ENCODE measurements around the gene DAPK1.

Gene DAPK1

DNA sequence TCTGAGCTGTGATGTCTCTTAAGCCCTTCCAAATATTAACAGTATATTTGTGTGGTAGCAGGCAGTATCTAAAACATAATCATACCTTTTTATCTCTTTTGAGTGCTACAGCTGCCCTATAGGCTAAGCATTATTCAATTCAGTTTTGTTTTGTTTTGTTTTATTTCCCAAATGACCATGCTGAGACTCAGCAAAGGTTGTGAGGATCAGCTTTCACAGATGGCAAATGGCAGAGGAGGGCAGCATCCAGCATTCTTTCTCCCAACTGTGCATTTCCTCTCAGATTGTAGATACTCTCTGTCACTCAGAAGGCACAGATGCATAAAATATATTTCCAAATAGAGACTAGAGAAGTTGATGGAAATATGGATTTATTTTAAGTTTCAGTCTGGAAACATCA is 90.7 kb downstream of the DAPK1 start:
- Histone ChIP-seq H3K4me1 (ENCODE audit: control insufficient read depth, low read depth, low read length) (peaks cover 10% of the 10 kb centered on the region), H3K27ac (ENCODE audit: low read length) (no peak overlapping the region), H3K36me3 (ENCODE audit: control insufficient read depth, low read depth, low read length) (no peaks in the 10 kb centered on the region), H3K27me3 (ENCODE audit: control insufficient read depth, insufficient read depth, low read length) (no peaks in the 10 kb centered on the region), H3K9ac (ENCODE audit: low read length) (no peak overlapping the region), H3K9me3 (ENCODE audit: control insufficient read depth, low read depth, low read length) (no peaks in the 10 kb centered on the region), H3K4me3 (ENCODE audit: low read length) (no peak overlapping the region)

DNA sequence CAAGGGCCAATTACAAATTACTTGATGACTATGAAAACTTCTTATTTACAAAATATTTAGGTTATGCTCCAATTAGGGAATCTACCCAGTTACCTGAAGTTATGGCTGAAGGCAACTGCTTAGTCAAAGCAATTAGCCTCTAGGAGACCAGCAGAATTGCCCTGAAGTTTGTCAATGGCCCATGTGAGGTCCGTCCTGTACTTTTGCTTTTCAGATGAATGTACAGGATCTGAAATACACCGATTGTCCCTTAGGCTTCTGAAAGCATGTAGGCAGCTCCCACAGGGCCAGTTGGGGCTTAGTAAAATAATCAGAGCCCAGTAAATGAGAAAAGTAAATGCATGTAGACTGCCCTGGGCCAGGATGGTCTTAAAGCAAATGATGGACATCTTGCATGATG is 93.3 kb downstream of the DAPK1 start:
- H3K4me3 ChIP-seq (ENCODE audit: low read length): no peak overlapping the region
- H3K9me3 ChIP-seq (ENCODE audit: control insufficient read depth, low read depth, low read length): no peaks in the 10 kb centered on the region
- no peaks in the 10 kb centered on the region for H3K27me3 ChIP-seq (ENCODE audit: control insufficient read depth, insufficient read depth, low read length)
- H3K27ac ChIP-seq (ENCODE audit: low read length): no peak overlapping the region
- no peak overlapping the region for H3K9ac ChIP-seq (ENCODE audit: low read length)
- peaks cover 14% of the 10 kb centered on the region for H3K4me1 ChIP-seq (ENCODE audit: control insufficient read depth, low read depth, low read length)
- H3K36me3 ChIP-seq (ENCODE audit: control insufficient read depth, low read depth, low read length): no peaks in the 10 kb centered on the region

DNA sequence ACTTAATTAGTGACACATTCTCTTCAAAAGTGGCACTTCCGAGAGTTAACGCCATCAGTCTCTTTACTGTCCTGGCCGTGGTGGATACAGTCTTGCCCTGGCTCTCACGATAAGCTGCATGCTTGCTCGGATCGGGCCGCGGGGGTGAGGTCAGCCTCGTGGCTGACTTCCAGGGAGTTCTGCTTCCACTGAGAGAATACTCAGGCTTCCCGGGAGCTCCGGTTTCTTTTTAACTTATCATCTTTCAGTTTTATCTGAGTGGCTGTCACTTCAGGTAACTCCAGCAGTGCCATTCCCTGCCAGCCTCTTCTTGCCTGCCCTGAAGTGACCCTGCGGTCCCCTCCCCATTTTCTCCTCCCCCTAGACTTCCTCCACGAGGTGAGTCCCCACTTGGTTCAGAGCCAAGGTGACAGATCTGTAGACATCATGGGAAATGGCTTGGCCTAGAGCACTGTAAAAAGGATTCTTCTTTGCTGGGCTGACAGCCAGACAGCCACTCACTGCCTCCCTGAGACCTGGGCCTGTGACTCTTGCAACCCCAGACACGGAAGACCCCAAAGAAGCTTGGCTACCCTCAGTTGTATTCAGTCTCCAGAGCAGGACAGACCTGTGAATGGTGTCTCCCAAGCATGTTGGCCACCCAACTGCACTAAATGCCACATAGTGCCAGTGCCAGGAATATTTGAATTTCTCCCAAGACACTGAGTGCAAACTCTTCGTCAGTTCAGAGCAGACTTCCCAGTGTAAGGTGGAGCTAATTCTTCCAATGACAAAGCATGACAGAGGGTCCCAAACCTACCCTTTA is 95.1 kb downstream of the DAPK1 start:
- Histone ChIP-seq H3K9ac (ENCODE audit: low read length) (no peak overlapping the region), H3K36me3 (ENCODE audit: control insufficient read depth, low read depth, low read length) (no peaks in the 10 kb centered on the region), H3K4me3 (ENCODE audit: low read length) (no peak overlapping the region), H3K4me1 (ENCODE audit: control insufficient read depth, low read depth, low read length) (peaks cover 14% of the 10 kb centered on the region), H3K27me3 (ENCODE audit: control insufficient read depth, insufficient read depth, low read length) (no peaks in the 10 kb centered on the region), H3K27ac (ENCODE audit: low read length) (no peak overlapping the region), H3K9me3 (ENCODE audit: control insufficient read depth, low read depth, low read length) (no peaks in the 10 kb centered on the region)

DNA sequence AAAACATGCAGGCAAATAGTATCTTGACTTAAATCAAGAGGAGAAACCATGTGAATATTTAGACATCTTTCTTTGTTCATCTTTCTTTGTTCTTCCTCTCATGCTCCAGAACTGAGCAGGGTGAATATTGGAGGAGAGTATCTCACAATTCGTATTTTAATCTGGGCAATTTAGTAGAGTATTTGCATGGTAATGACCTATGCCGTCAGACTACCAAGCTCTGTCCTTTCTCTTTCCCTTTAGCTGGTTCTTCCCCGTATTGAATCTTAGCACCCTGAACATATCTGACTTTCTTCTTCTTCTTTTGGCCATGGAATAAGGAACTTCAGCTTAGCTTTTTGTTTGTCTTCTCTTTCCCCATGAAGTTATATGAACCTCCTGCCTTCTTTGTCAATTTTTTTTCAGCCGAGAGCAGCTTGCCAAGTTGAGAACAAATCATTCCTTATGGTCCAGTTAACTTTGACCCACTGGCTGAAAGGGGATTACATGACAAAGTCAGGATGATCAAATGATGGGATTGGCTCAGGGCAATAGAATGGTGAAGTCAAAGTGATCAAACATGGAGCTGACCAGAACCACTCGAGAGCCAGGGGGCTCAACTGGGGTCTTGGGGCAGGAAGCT is 95.8 kb downstream of the DAPK1 start:
- peaks cover 10% of the 10 kb centered on the region for H3K4me1 ChIP-seq (ENCODE audit: control insufficient read depth, low read depth, low read length)
- H3K9me3 ChIP-seq (ENCODE audit: control insufficient read depth, low read depth, low read length): no peaks in the 10 kb centered on the region
- no peak overlapping the region for H3K4me3 ChIP-seq (ENCODE audit: low read length)

DNA sequence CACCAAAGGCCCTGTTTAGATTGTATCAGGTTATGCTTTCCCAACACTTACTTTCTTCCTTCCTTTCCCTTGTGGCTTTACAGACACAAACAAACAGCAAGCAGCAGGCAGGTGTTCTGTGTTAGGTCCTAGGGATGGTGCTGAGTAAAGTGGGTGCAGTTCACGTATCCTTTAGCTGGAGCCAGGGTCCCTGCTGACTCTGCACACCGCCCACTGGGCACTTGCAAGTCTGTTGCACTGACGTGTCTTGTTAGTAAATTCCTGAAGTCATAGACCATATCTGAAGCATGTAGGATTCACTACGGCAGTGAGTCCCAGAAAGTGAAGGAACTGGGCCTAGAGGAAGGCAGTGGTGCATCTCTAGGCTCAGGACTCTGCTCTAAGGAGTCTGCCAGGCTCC is 96.5 kb downstream of the DAPK1 start:
- H3K36me3 ChIP-seq (ENCODE audit: control insufficient read depth, low read depth, low read length): no peaks in the 10 kb centered on the region
- no peaks in the 10 kb centered on the region for H3K9me3 ChIP-seq (ENCODE audit: control insufficient read depth, low read depth, low read length)
- peaks cover 10% of the 10 kb centered on the region for H3K4me1 ChIP-seq (ENCODE audit: control insufficient read depth, low read depth, low read length)
- H3K9ac ChIP-seq (ENCODE audit: low read length): no peak overlapping the region
- no peak overlapping the region for H3K4me3 ChIP-seq (ENCODE audit: low read length)
- no peak overlapping the region for H3K27ac ChIP-seq (ENCODE audit: low read length)
- H3K27me3 ChIP-seq (ENCODE audit: control insufficient read depth, insufficient read depth, low read length): no peaks in the 10 kb centered on the region

More for the DNA sequence above, 95.8 kb downstream of the DAPK1 start:
- Histone ChIP-seq H3K27ac (ENCODE audit: low read length) (no peak overlapping the region), H3K36me3 (ENCODE audit: control insufficient read depth, low read depth, low read length) (no peaks in the 10 kb centered on the region), H3K9ac (ENCODE audit: low read length) (no peak overlapping the region), H3K27me3 (ENCODE audit: control insufficient read depth, insufficient read depth, low read length) (no peaks in the 10 kb centered on the region)

DNA sequence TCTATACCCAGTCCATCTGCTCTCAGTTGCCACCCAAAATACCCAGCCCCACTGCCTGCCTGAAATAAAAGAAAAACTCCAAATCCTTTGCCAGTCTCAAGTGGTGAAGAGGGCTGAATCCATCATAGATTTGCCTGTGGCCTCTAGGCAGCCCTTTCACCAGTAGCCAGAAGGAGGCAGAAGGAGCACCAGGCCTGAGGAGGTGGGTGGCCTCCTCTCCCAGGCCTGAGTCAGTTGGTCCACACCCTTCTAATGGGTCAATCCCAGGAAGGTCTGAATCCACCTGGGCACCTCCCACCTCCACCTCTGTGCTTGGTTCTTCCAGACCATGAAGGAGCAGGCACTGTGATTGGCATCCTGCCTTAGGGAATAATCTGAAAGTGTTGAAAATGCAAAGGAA is 97.0 kb downstream of the DAPK1 start:
- H3K4me1 ChIP-seq (ENCODE audit: control insufficient read depth, low read depth, low read length): peaks cover 10% of the 10 kb centered on the region
- no peak overlapping the region for H3K9ac ChIP-seq (ENCODE audit: low read length)
- H3K4me3 ChIP-seq (ENCODE audit: low read length): no peak overlapping the region
- no peaks in the 10 kb centered on the region for H3K27me3 ChIP-seq (ENCODE audit: control insufficient read depth, insufficient read depth, low read length)
- H3K9me3 ChIP-seq (ENCODE audit: control insufficient read depth, low read depth, low read length): no peaks in the 10 kb centered on the region
- no peaks in the 10 kb centered on the region for H3K36me3 ChIP-seq (ENCODE audit: control insufficient read depth, low read depth, low read length)
- H3K27ac ChIP-seq (ENCODE audit: low read length): peak overlapping the region; percentile 13

DNA sequence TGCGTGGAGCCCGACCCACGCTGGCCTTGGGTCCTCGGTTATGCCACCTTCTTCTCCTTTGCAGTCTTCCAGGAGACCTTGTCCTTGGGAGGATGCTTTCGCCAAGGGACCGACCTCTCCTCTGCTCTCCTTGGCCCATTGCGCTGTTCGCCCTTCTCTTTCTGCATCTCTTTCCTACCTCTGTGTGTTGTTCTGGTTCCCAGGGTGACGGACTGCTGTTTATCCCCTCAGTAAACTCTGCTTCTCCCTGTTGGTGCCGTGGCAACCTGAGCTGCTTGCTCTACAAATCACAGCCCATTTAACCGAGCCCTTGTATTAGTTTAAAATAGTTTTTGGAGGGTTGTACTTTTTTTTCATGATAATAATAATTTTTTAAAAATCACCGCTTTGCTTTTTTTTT is 97.9 kb downstream of the DAPK1 start:
- Histone ChIP-seq H3K9me3 (ENCODE audit: control insufficient read depth, low read depth, low read length) (no peaks in the 10 kb centered on the region), H3K27ac (ENCODE audit: low read length) (no peak overlapping the region), H3K36me3 (ENCODE audit: control insufficient read depth, low read depth, low read length) (no peaks in the 10 kb centered on the region), H3K9ac (ENCODE audit: low read length) (no peak overlapping the region), H3K27me3 (ENCODE audit: control insufficient read depth, insufficient read depth, low read length) (no peaks in the 10 kb centered on the region), H3K4me3 (ENCODE audit: low read length) (no peak overlapping the region), H3K4me1 (ENCODE audit: control insufficient read depth, low read depth, low read length) (peaks cover 13% of the 10 kb centered on the region)

DNA sequence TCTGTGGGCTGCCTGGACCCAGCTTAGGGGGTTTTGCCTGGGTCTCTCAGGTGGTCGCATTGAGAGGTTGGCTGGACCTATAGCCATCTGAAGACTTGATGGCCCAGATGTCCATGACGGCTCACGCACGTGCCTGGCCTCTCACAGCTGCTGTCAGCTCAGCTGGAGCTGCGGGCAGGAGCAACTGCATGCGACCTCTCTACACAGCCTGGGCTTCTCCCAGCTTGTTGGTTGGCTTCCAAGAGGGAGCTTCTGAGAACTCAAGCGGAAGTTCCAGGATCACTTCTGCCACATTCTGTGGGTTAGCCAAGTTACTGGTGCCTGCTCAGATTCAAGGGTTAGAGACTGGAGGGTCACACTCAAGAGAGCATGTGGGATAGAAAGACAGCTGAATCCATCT is 99.2 kb downstream of the DAPK1 start:
- Histone ChIP-seq H3K36me3 (ENCODE audit: control insufficient read depth, low read depth, low read length) (no peaks in the 10 kb centered on the region), H3K9ac (ENCODE audit: low read length) (no peak overlapping the region)

DNA sequence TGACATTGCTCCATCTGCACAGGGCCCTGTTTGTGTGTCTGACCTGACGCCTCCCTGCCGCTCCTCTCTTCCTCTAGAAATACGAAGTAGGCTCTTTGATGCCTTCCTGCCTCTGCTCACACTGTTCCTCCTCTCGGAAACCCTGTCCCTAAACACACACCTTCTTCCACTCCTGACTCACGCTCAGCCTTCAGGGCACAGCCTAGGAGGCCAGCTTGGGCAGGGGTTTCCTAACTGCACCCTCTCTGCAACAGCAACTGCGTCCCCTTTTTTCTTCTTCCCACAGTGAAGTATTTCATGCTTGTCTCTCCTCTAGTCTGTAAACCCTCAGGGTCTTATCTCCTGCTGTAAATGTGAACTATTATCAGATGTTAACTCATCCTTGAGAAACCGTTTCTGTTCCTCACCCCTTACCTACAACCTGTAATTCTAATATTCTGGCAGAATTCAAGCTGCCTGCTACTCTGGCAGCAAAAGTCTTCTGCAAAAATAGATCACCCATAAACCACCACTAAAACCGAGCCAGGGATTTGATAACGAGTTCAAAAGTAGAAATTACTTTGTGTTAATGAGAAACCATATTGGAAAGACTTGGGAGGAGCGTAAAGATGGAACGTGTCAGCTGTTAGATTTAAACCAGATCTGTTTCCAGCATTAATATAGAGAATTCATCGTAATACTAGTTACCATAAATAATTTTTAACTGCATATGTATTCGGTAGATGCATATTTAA is 100.2 kb downstream of the DAPK1 start:
- H3K27ac ChIP-seq (ENCODE audit: low read length): no peak overlapping the region

More for the DNA sequence above, 99.2 kb downstream of the DAPK1 start:
- Histone ChIP-seq H3K9me3 (ENCODE audit: control insufficient read depth, low read depth, low read length) (no peaks in the 10 kb centered on the region), H3K27me3 (ENCODE audit: control insufficient read depth, insufficient read depth, low read length) (no peaks in the 10 kb centered on the region), H3K27ac (ENCODE audit: low read length) (no peak overlapping the region), H3K4me3 (ENCODE audit: low read length) (no peak overlapping the region), H3K4me1 (ENCODE audit: control insufficient read depth, low read depth, low read length) (peaks cover 17% of the 10 kb centered on the region)

DNA sequence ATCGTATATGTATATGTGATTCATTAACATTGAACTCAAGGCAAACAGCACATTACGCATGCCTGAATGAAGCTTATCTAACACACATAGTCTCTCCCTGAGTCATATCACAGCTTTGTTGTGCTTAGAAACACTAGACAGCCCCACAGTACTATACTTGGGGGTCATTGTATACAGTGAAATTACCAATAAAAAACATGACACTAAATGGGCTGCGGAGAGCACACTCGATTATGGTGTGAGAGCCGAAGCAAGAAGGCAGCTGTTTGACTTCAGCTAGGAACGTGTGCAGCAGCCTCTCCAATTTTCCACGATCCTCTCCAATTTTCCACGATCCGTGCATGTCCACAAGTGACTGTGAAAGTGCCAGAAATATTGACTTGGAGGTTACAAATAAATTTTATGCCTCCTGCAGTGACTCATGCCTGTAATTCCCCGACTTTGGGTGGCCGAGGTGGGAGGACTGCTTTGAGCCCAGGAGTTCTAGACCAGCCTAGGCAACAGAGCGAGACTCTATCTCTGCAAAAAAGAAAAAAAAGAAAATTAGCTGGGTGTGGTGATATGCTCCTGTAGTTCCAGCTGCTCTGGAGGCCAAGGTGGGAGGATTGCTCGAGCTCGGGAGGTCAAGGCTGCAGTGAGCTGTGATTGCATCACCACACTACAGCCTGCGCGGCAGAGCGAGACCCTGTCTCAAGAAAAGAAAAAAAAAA is 102.4 kb downstream of the DAPK1 start:
- Histone ChIP-seq H3K4me1 (ENCODE audit: control insufficient read depth, low read depth, low read length) (peaks cover 7% of the 10 kb centered on the region), H3K27ac (ENCODE audit: low read length) (no peak overlapping the region), H3K4me3 (ENCODE audit: low read length) (no peak overlapping the region), H3K9ac (ENCODE audit: low read length) (no peak overlapping the region), H3K27me3 (ENCODE audit: control insufficient read depth, insufficient read depth, low read length) (no peaks in the 10 kb centered on the region), H3K9me3 (ENCODE audit: control insufficient read depth, low read depth, low read length) (no peaks in the 10 kb centered on the region), H3K36me3 (ENCODE audit: control insufficient read depth, low read depth, low read length) (peaks cover under 1% of the 10 kb centered on the region)

More for the DNA sequence above, 100.2 kb downstream of the DAPK1 start:
- Histone ChIP-seq H3K4me3 (ENCODE audit: low read length) (no peak overlapping the region), H3K4me1 (ENCODE audit: control insufficient read depth, low read depth, low read length) (peaks cover 15% of the 10 kb centered on the region), H3K27me3 (ENCODE audit: control insufficient read depth, insufficient read depth, low read length) (no peaks in the 10 kb centered on the region), H3K36me3 (ENCODE audit: control insufficient read depth, low read depth, low read length) (no peaks in the 10 kb centered on the region), H3K9me3 (ENCODE audit: control insufficient read depth, low read depth, low read length) (no peaks in the 10 kb centered on the region), H3K9ac (ENCODE audit: low read length) (no peak overlapping the region)

DNA sequence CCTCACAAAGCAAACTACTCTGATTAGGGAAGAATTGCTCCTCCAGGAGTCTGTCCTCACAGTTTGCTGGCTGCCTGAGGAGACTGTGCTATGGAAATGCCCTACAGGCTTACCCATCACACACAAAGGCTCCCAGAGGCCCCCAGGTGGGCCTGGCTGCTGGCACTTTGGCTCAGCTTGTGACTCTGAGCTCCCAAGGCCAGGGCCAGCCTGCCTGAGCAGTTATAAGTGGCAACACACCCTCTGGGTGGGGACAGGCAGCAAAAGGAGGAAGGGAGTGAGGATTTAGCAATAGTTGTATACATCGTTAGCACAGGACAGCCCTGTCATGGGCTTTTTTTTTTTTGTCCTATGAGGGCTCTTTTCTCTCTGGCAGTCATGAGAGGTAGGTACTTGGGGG is 103.5 kb downstream of the DAPK1 start:
- H3K9me3 ChIP-seq (ENCODE audit: control insufficient read depth, low read depth, low read length): no peaks in the 10 kb centered on the region
- H3K4me1 ChIP-seq (ENCODE audit: control insufficient read depth, low read depth, low read length): peaks cover 7% of the 10 kb centered on the region
- H3K36me3 ChIP-seq (ENCODE audit: control insufficient read depth, low read depth, low read length): peaks cover 3% of the 10 kb centered on the region
- no peak overlapping the region for H3K4me3 ChIP-seq (ENCODE audit: low read length)
- H3K27me3 ChIP-seq (ENCODE audit: control insufficient read depth, insufficient read depth, low read length): no peaks in the 10 kb centered on the region
- H3K27ac ChIP-seq (ENCODE audit: low read length): no peak overlapping the region
- peak overlapping the region; percentile 3 for H3K9ac ChIP-seq (ENCODE audit: low read length)
